WTC11 (cell line): ENCODE measurements around the gene MGRN1. TPM values are rescaled to one million over a fixed set of nuclear protein-coding genes. Genes with fewer than 3 reads are reported as not detected.

Experiments
- ATAC-seq: fragments of 200-7000 bp; cut with Tn5 transposase; 2 replicates; pipeline ENCODE4 v1.10.0; 2021; ENCODE audit warnings: mild to moderate bottlenecking, moderate library complexity
- CTCF ChIA-PET: fragments of 300-600 bp; sonication (Branson Sonifier 250); formaldehyde crosslinking; loops from one replicate; lab custom pipeline; 2021; ENCODE audit warnings: antibody characterized with exemption; lab: Charles Lee
- POLR2A ChIA-PET: fragments of 350-600 bp; sonication (Branson Sonifier 250); formaldehyde crosslinking; loops from one replicate; lab custom pipeline; 2021; ENCODE audit warnings: antibody characterized with exemption; lab: Charles Lee
- DNase-seq: peaks from one replicate; pipeline ENCODE4 v3.0.0; 2021; ENCODE audit warnings: low spot score
- H3K27ac Mint-ChIP-seq: 2 replicates; pipeline ENCODE4 v1.8.0; 2021; ENCODE audit warnings: mixed read lengths
- H3K27me3 Mint-ChIP-seq: 2 replicates; pipeline ENCODE4 v1.8.0; 2021; ENCODE audit warnings: low read depth, mild to moderate bottlenecking, moderate library complexity, mixed read lengths
- H3K36me3 Mint-ChIP-seq: 2 replicates; pipeline ENCODE4 v1.8.0; 2021; ENCODE audit warnings: mixed read lengths
- H3K4me1 Mint-ChIP-seq: 2 replicates; pipeline ENCODE4 v1.8.0; 2022; ENCODE audit warnings: mixed read lengths
- H3K4me3 Mint-ChIP-seq: 2 replicates; pipeline ENCODE4 v1.8.0; 2021; ENCODE audit warnings: mild to moderate bottlenecking, moderate library complexity, mixed read lengths
- H3K9me3 Mint-ChIP-seq: 2 replicates; pipeline ENCODE4 v1.8.0; 2021; ENCODE audit warnings: mixed read lengths
- CREB1 ChIP-seq: sonication (generic); formaldehyde crosslinking; IDR thresholded peaks from 2 replicates; pipeline ENCODE4 v1.8.0; 2023; ENCODE audit warnings: mild to moderate bottlenecking, missing genetic modification reagents
- ETV6 ChIP-seq: sonication (generic); formaldehyde crosslinking; IDR thresholded peaks from 2 replicates; pipeline ENCODE4 v1.8.1; 2022; ENCODE audit warnings: mild to moderate bottlenecking, missing genetic modification reagents
- FOXK1 ChIP-seq: sonication (generic); formaldehyde crosslinking; IDR thresholded peaks from 2 replicates; pipeline ENCODE4 v1.8.0; 2022; ENCODE audit warnings: mild to moderate bottlenecking, moderate library complexity, missing genetic modification reagents
- IRF2 ChIP-seq: sonication (generic); formaldehyde crosslinking; IDR thresholded peaks from 2 replicates; pipeline ENCODE4 v1.8.0; 2022; ENCODE audit warnings: low read depth, missing genetic modification reagents, borderline replicate concordance
- SMAD3 ChIP-seq: sonication (generic); formaldehyde crosslinking; IDR thresholded peaks from 2 replicates; pipeline ENCODE4 v1.8.0; 2022; ENCODE audit warnings: missing genetic modification reagents, mild to moderate bottlenecking, borderline replicate concordance
- ZNF219 ChIP-seq: sonication (generic); formaldehyde crosslinking; IDR thresholded peaks from 2 replicates; pipeline ENCODE4 v1.8.0; 2023; ENCODE audit warnings: missing genetic modification reagents, mild to moderate bottlenecking, borderline replicate concordance
- ZNF317 ChIP-seq: sonication (generic); formaldehyde crosslinking; IDR thresholded peaks from 2 replicates; pipeline ENCODE4 v1.8.1; 2023; ENCODE audit warnings: low read depth, mild to moderate bottlenecking, moderate library complexity, missing genetic modification reagents, borderline replicate concordance
- total RNA-seq: library from RNA; stranded (reverse); gene quantifications from 3 replicates; pipeline ENCODE4 v1.2.3, GENCODE V29; 2021
- TF ChIP-seq, protein P1 (sequence below): sonication (generic); formaldehyde crosslinking; IDR thresholded peaks from 2 replicates; pipeline ENCODE4 v1.8.1; 2023; ENCODE audit warnings: mild to moderate bottlenecking, missing genetic modification reagents
- TF ChIP-seq, protein P2 (sequence below): fragments of 250-450 bp; sonication (Bioruptor Pico); IDR thresholded peaks from 2 replicates; pipeline ENCODE4 v1.9.0; 2021; ENCODE audit warnings: mild to moderate bottlenecking, borderline replicate concordance
- TF ChIP-seq, protein P3 (sequence below): sonication (generic); formaldehyde crosslinking; IDR thresholded peaks from 2 replicates; pipeline ENCODE4 v1.8.0; 2022; ENCODE audit warnings: mild to moderate bottlenecking, missing genetic modification reagents
- TF ChIP-seq, protein P4 (sequence below): sonication (generic); formaldehyde crosslinking; IDR thresholded peaks from 2 replicates; pipeline ENCODE4 v1.8.1; 2022; ENCODE audit warnings: low read depth, mild to moderate bottlenecking, moderate library complexity, missing genetic modification reagents, borderline replicate concordance
- TF ChIP-seq, protein P5 (sequence below): sonication (generic); formaldehyde crosslinking; conservative IDR thresholded peaks from 2 replicates; pipeline ENCODE4 v1.8.1; 2022; ENCODE audit warnings: mild to moderate bottlenecking, missing genetic modification reagents
- TF ChIP-seq, protein P6 (sequence below): fragments of 250-450 bp; sonication (Bioruptor Pico); IDR thresholded peaks from 2 replicates; pipeline ENCODE4 v1.9.0; 2021; ENCODE audit warnings: moderate library complexity, mild to moderate bottlenecking, inconsistent platforms, borderline replicate concordance
- TF ChIP-seq, protein P7 (sequence below): sonication (generic); formaldehyde crosslinking; IDR thresholded peaks from 2 replicates; pipeline ENCODE4 v1.8.0; 2022; ENCODE audit warnings: missing genetic modification reagents

Gene MGRN1
- total RNA-seq, 1 experiment from 2014 or later, result 88.8 TPM

DNA sequence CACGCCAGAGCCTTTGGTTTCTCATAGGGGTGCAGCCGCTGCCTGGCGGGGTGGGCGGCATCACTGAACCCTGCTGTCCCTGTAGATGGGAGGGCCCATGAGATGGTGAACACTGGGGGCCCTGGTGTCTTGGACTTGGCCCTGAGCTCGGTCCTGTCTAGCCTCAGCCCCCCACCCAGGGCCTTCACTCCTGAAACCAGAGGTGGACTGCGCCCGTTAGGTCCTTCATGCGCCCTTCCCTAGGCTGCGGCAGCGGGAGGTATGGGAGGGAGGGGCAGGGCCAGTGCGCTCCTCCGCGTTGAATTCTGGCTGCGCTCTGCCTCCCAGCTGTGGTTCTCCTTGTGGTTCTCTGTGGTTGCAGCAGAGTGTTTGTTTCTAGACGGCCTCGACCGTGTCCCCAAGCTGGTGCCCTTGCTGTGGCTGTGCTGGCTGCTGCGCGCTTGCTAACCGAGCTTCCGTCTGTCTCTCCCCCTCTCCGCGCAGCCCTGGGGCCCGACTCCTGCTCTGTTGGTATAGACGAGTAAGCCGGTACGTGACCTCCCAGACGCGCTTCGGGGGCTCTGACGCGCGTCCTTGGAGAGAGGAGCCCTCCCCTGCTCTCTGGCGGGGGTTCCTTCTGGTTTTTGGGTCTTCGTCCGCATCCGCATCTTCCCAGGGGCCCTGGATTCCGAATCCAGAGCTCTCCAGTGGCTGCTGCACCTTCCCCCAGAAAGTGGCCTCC is 61.3 kb downstream of the MGRN1 start (continued):
- TF ChIP-seq, protein P1, sequence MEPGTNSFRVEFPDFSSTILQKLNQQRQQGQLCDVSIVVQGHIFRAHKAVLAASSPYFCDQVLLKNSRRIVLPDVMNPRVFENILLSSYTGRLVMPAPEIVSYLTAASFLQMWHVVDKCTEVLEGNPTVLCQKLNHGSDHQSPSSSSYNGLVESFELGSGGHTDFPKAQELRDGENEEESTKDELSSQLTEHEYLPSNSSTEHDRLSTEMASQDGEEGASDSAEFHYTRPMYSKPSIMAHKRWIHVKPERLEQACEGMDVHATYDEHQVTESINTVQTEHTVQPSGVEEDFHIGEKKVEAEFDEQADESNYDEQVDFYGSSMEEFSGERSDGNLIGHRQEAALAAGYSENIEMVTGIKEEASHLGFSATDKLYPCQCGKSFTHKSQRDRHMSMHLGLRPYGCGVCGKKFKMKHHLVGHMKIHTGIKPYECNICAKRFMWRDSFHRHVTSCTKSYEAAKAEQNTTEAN (CRISPR knock-in tag), result no peak
- TF ChIP-seq, all 79 proteins: peak for 0

DNA sequence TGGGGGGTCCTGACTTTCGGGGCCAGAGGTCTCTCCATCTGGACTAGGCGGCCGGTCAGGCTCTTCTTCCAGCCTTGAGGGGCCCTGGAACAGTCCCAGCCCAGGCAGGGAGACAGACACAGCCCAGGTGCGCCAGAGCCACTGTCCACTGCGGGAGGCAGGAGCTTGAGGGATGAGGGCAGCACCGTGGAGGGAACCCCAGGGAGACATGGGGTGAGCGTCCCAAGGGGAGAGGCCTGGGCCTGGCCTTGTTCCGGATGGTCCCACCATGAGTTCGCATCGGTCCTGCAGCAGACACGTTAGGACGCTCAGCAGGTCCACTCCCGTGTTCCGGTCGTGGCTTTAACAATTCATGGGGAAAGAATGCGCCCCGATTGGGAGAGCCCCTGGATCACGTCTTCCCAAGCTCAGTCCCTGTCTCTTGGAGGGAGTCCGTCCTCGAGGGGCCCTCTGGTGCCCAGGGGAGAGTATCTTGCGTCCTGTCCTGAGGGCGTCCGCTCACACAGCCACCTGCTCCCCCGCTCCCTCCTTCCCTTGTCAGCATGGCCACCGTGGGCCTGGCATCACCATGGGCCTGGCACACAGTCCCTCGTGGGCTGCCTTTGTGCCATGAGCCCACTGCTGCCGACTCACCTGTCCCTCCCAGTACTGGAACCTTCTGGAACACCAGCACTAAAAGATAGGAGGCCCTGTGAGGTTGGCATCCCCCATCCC is 62.0 kb downstream of the MGRN1 start:
- H3K27ac Mint-ChIP-seq, result no peak overlapping the region
- no peak for DNase-seq
- H3K27me3 Mint-ChIP-seq, result no peaks in the 10 kb centered on the region
- CTCF ChIA-PET, result no interaction called here
- no peaks in the 10 kb centered on the region for H3K4me1 Mint-ChIP-seq
- no peak overlapping the region for H3K4me3 Mint-ChIP-seq
- no peaks in the 10 kb centered on the region for H3K9me3 Mint-ChIP-seq
- POLR2A ChIA-PET, result no interaction called here
- peaks cover 9% of the 10 kb centered on the region for H3K36me3 Mint-ChIP-seq
- TF ChIP-seq FOXK1 (CRISPR knock-in tag), result no peak
- TF ChIP-seq ETV6 (CRISPR knock-in tag), result no peak
- no peak for TF ChIP-seq ZNF219 (CRISPR knock-in tag)
- TF ChIP-seq, protein P2, sequence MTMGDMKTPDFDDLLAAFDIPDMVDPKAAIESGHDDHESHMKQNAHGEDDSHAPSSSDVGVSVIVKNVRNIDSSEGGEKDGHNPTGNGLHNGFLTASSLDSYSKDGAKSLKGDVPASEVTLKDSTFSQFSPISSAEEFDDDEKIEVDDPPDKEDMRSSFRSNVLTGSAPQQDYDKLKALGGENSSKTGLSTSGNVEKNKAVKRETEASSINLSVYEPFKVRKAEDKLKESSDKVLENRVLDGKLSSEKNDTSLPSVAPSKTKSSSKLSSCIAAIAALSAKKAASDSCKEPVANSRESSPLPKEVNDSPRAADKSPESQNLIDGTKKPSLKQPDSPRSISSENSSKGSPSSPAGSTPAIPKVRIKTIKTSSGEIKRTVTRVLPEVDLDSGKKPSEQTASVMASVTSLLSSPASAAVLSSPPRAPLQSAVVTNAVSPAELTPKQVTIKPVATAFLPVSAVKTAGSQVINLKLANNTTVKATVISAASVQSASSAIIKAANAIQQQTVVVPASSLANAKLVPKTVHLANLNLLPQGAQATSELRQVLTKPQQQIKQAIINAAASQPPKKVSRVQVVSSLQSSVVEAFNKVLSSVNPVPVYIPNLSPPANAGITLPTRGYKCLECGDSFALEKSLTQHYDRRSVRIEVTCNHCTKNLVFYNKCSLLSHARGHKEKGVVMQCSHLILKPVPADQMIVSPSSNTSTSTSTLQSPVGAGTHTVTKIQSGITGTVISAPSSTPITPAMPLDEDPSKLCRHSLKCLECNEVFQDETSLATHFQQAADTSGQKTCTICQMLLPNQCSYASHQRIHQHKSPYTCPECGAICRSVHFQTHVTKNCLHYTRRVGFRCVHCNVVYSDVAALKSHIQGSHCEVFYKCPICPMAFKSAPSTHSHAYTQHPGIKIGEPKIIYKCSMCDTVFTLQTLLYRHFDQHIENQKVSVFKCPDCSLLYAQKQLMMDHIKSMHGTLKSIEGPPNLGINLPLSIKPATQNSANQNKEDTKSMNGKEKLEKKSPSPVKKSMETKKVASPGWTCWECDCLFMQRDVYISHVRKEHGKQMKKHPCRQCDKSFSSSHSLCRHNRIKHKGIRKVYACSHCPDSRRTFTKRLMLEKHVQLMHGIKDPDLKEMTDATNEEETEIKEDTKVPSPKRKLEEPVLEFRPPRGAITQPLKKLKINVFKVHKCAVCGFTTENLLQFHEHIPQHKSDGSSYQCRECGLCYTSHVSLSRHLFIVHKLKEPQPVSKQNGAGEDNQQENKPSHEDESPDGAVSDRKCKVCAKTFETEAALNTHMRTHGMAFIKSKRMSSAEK (CRISPR knock-in tag), result no peak
- TF ChIP-seq, protein P3, sequence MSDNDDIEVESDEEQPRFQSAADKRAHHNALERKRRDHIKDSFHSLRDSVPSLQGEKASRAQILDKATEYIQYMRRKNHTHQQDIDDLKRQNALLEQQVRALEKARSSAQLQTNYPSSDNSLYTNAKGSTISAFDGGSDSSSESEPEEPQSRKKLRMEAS (CRISPR knock-in tag), result no peak
- TF ChIP-seq, protein P4, sequence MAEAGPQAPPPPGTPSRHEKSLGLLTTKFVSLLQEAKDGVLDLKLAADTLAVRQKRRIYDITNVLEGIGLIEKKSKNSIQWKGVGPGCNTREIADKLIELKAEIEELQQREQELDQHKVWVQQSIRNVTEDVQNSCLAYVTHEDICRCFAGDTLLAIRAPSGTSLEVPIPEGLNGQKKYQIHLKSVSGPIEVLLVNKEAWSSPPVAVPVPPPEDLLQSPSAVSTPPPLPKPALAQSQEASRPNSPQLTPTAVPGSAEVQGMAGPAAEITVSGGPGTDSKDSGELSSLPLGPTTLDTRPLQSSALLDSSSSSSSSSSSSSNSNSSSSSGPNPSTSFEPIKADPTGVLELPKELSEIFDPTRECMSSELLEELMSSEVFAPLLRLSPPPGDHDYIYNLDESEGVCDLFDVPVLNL, result no peak
- no peak for TF ChIP-seq CREB1 (CRISPR knock-in tag)
- TF ChIP-seq ZNF317 (CRISPR knock-in tag), result no peak
- no peak for ATAC-seq

DNA sequence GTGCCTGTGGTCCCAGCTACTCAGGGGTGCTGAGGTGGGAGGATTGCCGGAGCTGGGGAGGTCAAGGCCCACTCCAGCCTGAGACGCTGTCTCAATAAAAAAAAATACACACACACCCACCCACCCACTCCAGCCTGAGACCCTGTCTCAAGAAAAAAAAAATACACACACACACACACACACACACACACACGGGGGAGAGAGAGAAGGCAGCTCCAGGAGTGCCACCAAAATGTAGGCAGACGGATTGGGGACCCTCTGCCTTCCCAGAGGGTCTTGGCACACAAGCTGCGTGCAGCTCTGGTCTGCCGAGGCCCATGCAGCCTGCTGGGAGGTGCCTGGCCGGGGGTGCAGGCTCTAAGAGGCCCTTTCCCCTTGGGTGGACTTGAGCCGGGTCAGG is 62.8 kb downstream of the MGRN1 start:
- H3K4me1 Mint-ChIP-seq, result no peaks in the 10 kb centered on the region
- H3K36me3 Mint-ChIP-seq, result peaks cover 9% of the 10 kb centered on the region
- no peak for ATAC-seq
- ChIA-PET CTCF (no interaction called here), POLR2A (no interaction called here)
- no peak for DNase-seq
- no peak overlapping the region for H3K4me3 Mint-ChIP-seq
- H3K27ac Mint-ChIP-seq, result no peak overlapping the region
- TF ChIP-seq, protein P5, sequence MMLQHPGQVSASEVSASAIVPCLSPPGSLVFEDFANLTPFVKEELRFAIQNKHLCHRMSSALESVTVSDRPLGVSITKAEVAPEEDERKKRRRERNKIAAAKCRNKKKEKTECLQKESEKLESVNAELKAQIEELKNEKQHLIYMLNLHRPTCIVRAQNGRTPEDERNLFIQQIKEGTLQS (CRISPR knock-in tag), result no peak
- TF ChIP-seq, protein P6, sequence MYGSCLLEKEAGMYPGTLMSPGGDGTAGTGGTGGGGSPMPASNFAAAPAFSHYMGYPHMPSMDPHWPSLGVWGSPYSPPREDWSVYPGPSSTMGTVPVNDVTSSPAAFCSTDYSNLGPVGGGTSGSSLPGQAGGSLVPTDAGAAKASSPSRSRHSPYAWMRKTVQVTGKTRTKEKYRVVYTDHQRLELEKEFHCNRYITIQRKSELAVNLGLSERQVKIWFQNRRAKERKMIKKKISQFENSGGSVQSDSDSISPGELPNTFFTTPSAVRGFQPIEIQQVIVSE, result no peak
- TF ChIP-seq SMAD3 (CRISPR knock-in tag) (no peak), IRF2 (CRISPR knock-in tag) (no peak)
- TF ChIP-seq, protein P7, sequence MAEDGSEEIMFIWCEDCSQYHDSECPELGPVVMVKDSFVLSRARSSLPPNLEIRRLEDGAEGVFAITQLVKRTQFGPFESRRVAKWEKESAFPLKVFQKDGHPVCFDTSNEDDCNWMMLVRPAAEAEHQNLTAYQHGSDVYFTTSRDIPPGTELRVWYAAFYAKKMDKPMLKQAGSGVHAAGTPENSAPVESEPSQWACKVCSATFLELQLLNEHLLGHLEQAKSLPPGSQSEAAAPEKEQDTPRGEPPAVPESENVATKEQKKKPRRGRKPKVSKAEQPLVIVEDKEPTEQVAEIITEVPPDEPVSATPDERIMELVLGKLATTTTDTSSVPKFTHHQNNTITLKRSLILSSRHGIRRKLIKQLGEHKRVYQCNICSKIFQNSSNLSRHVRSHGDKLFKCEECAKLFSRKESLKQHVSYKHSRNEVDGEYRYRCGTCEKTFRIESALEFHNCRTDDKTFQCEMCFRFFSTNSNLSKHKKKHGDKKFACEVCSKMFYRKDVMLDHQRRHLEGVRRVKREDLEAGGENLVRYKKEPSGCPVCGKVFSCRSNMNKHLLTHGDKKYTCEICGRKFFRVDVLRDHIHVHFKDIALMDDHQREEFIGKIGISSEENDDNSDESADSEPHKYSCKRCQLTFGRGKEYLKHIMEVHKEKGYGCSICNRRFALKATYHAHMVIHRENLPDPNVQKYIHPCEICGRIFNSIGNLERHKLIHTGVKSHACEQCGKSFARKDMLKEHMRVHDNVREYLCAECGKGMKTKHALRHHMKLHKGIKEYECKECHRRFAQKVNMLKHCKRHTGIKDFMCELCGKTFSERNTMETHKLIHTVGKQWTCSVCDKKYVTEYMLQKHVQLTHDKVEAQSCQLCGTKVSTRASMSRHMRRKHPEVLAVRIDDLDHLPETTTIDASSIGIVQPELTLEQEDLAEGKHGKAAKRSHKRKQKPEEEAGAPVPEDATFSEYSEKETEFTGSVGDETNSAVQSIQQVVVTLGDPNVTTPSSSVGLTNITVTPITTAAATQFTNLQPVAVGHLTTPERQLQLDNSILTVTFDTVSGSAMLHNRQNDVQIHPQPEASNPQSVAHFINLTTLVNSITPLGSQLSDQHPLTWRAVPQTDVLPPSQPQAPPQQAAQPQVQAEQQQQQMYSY (CRISPR knock-in tag), result no peak
- H3K9me3 Mint-ChIP-seq, result no peaks in the 10 kb centered on the region
- H3K27me3 Mint-ChIP-seq, result no peaks in the 10 kb centered on the region
